MM.1S (cell line): Measurements from ENCODE around the gene DCST1.

Source experiments
- DNase-seq: peaks from one replicate; pipeline ENCODE4 v3.0.0-alpha.2; 2015
- H2AFZ ChIP-seq: fragments of 300-600 bp; sonication (generic); 2 replicates; pipeline ENCODE4 v1.6.0; 2016; ENCODE audit warnings: antibody characterized with exemption, low read length
- H3F3A ChIP-seq: fragments of 300-600 bp; sonication (generic); 2 replicates; pipeline ENCODE4 v1.6.1; 2016; ENCODE audit warnings: mild to moderate bottlenecking, antibody characterized with exemption, low read length, moderate library complexity, mixed read lengths; ENCODE audit not compliant: insufficient read depth
- H3K27ac ChIP-seq: fragments of 300-600 bp; sonication (generic); 2 replicates; pipeline ENCODE4 v1.5.1; 2016; ENCODE audit warnings: mild to moderate bottlenecking, low read length
- H3K27me3 ChIP-seq: fragments of 300-600 bp; sonication (generic); replicated peaks from 2 replicates; pipeline ENCODE4 v1.6.0; 2016; ENCODE audit warnings: low read length; ENCODE audit not compliant: insufficient read depth
- H3K36me3 ChIP-seq: fragments of 300-600 bp; sonication (generic); replicated peaks from 2 replicates; pipeline ENCODE4 v1.6.1; 2016; ENCODE audit warnings: mild to moderate bottlenecking, low read length, mixed read lengths; ENCODE audit not compliant: insufficient read depth
- H3K4me1 ChIP-seq: fragments of 300-600 bp; sonication (generic); 2 replicates; pipeline ENCODE4 v1.6.1; 2016; ENCODE audit warnings: low read length, mixed read lengths
- H3K4me2 ChIP-seq: fragments of 300-600 bp; sonication (generic); 2 replicates; pipeline ENCODE4 v1.6.0; 2016; ENCODE audit warnings: low read depth, low read length
- H3K4me3 ChIP-seq: fragments of 300-600 bp; sonication (generic); 2 replicates; pipeline ENCODE4 v1.5.1; 2016; ENCODE audit warnings: low read length, mixed read lengths
- H3K79me2 ChIP-seq: fragments of 300-600 bp; sonication (generic); 2 replicates; pipeline ENCODE4 v1.6.1; 2016; ENCODE audit warnings: mixed run types, low read length, mixed read lengths
- H3K9ac ChIP-seq: fragments of 300-600 bp; sonication (generic); 2 replicates; pipeline ENCODE4 v1.6.1; 2016; ENCODE audit warnings: low read length, mixed read lengths
- H3K9me2 ChIP-seq: fragments of 300-600 bp; sonication (generic); replicated peaks from 2 replicates; pipeline ENCODE4 v1.6.1; 2016; ENCODE audit warnings: mild to moderate bottlenecking, low read length, mixed read lengths; ENCODE audit not compliant: insufficient read depth
- H3K9me3 ChIP-seq: fragments of 300-600 bp; sonication (generic); replicated peaks from 2 replicates; pipeline ENCODE4 v1.6.1; 2016; ENCODE audit warnings: mild to moderate bottlenecking, low read length, mixed read lengths; ENCODE audit not compliant: insufficient read depth
- H4K20me1 ChIP-seq: fragments of 300-600 bp; sonication (generic); 2 replicates; pipeline ENCODE4 v1.6.1; 2016; ENCODE audit warnings: mild to moderate bottlenecking, low read length, moderate library complexity, mixed read lengths; ENCODE audit not compliant: insufficient read depth
- CTCF ChIP-seq: fragments of 300-600 bp; sonication (generic); IDR thresholded peaks from 2 replicates; pipeline ENCODE4 v1.5.1; 2016; ENCODE audit warnings: antibody characterized with exemption, low read length, mixed read lengths
- EZH2 ChIP-seq: fragments of 300-600 bp; sonication (generic); optimal IDR thresholded peaks from 2 replicates; pipeline ENCODE3; 2017; ENCODE audit warnings: low read depth, mild to moderate bottlenecking, antibody characterized with exemption, low read length, mixed read lengths
- EZH2phosphoT487 ChIP-seq: fragments of 300-600 bp; sonication (generic); IDR thresholded peaks from 2 replicates; pipeline ENCODE4 v1.6.1; 2018; ENCODE audit warnings: antibody characterized with exemption, low read length

The DCST1 gene

DNA sequence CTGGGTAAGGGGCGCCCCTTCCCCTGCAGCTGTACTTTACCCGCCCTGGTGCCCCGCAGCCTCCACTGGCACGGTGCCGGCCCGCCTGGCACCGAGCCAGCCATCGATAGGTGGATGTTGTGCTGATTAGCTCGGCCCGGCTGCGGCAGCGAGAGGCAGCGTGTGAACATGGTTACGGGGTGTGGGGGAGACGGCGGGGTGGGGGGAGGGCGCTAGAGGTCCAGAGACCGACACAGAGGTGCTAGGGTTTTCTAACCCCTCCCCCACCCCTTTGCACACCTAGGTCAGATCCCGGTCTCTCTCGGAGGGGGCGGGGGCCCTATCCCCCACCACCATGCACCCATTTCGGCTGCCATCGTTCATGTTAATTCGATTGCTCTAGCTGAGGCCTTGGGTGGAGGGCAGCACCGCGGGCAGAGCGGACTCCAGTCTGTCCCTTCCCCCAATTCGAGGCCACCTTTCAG lies 36.6 kb downstream of the DCST1 start:
- H3K79me2 ChIP-seq, result no peaks in the 10 kb centered on the region
- DNase-seq, result no peak
- peak overlapping the region; percentile 44 for H3K4me2 ChIP-seq
- H3K9me2 ChIP-seq, result no peaks in the 10 kb centered on the region
- H3K4me1 ChIP-seq, result peaks cover 15% of the 10 kb centered on the region
- no peaks in the 10 kb centered on the region for H4K20me1 ChIP-seq
- H3K9ac ChIP-seq, result no peak overlapping the region
- peaks cover 5% of the 10 kb centered on the region; the same call in 1 of the 2 replicates for H3F3A ChIP-seq
- H3K36me3 ChIP-seq, result no peaks in the 10 kb centered on the region
- H2AFZ ChIP-seq, result no peak overlapping the region
- no peak overlapping the region for H3K27ac ChIP-seq
- H3K9me3 ChIP-seq, result no peaks in the 10 kb centered on the region
- no peaks in the 10 kb centered on the region for H3K27me3 ChIP-seq
- TF ChIP-seq EZH2phosphoT487 (no peak), EZH2 (no peak), CTCF (no peak)
- peak overlapping the region; percentile 16; the same call in 1 of the 2 replicates for H3K4me3 ChIP-seq

GRCh38 chr1:155070721-155071569 lies 37.3 kb downstream of the DCST1 start:
- Histone ChIP-seq H3K9ac (no peak overlapping the region; the same call in 1 of the 2 replicates), H4K20me1 (no peaks in the 10 kb centered on the region), H3K4me2 (peak overlapping the region; percentile 44), H3F3A (peaks cover 5% of the 10 kb centered on the region; the same call in 1 of the 2 replicates), H3K36me3 (no peaks in the 10 kb centered on the region), H3K9me2 (no peaks in the 10 kb centered on the region), H3K79me2 (no peaks in the 10 kb centered on the region), H3K27me3 (no peaks in the 10 kb centered on the region), H3K9me3 (no peaks in the 10 kb centered on the region), H3K27ac (no peak overlapping the region), H2AFZ (peak overlapping the region; percentile 5; the same call in 1 of the 2 replicates), H3K4me1 (peaks cover 15% of the 10 kb centered on the region), H3K4me3 (peak overlapping the region; percentile 16; the same call in 1 of the 2 replicates)
- TF ChIP-seq CTCF (peak; percentile 47), EZH2 (no peak), EZH2phosphoT487 (no peak)
- DNase-seq, result peak; percentile 80

- Histone ChIP-seq H3K4me1 (peaks cover 23% of the 10 kb centered on the region), H3F3A (peaks cover 5% of the 10 kb centered on the region; the same call in 1 of the 2 replicates), H3K9ac (no peak overlapping the region), H3K36me3 (no peaks in the 10 kb centered on the region), H3K9me3 (no peaks in the 10 kb centered on the region), H3K9me2 (no peaks in the 10 kb centered on the region), H3K27ac (no peak overlapping the region), H4K20me1 (no peaks in the 10 kb centered on the region), H3K79me2 (no peaks in the 10 kb centered on the region), H3K27me3 (no peaks in the 10 kb centered on the region), H3K4me3 (no peak overlapping the region), H2AFZ (no peak overlapping the region), H3K4me2 (no peak overlapping the region)
- DNase-seq, result no peak
- no peak for TF ChIP-seq CTCF
- TF ChIP-seq EZH2phosphoT487, result no peak
- no peak for TF ChIP-seq EZH2
Measured at GRCh38 chr1:155071701-155072100, 38.1 kb downstream of the DCST1 start.
